Nephron progenitor cell (in vitro differentiated cells): ENCODE measurements around the gene EXOC4.

Experiments used
- DNase-seq: peaks from one replicate; pipeline ENCODE4 v3.0.0; 2021
- H3K27ac Mint-ChIP-seq: 2 replicates; pipeline ENCODE4 v1.8.0; 2021; ENCODE audit warnings: mild to moderate bottlenecking, moderate library complexity, mixed read lengths
- H3K27me3 Mint-ChIP-seq: 2 replicates; pipeline ENCODE4 v1.8.0; 2021; ENCODE audit warnings: mild to moderate bottlenecking, low read depth, mixed read lengths; ENCODE audit not compliant: poor library complexity
- H3K36me3 Mint-ChIP-seq: 2 replicates; pipeline ENCODE4 v1.8.0; 2021; ENCODE audit warnings: low read depth, mixed read lengths
- H3K4me1 Mint-ChIP-seq: 2 replicates; pipeline ENCODE4 v1.8.0; 2021; ENCODE audit warnings: mixed read lengths
- H3K4me3 Mint-ChIP-seq: 2 replicates; pipeline ENCODE4 v1.8.0; 2021; ENCODE audit warnings: mild to moderate bottlenecking, moderate library complexity, mixed read lengths
- H3K9me3 Mint-ChIP-seq: 2 replicates; pipeline ENCODE4 v1.8.0; 2021; ENCODE audit warnings: mild to moderate bottlenecking, moderate library complexity, mixed read lengths
- TF ChIP-seq, protein P1 (sequence below): fragments of 200-600 bp; sonication (generic); IDR thresholded peaks from 2 replicates; pipeline ENCODE4 v1.5.0; 2021; ENCODE audit warnings: antibody characterized with exemption

EXOC4 gene

DNA sequence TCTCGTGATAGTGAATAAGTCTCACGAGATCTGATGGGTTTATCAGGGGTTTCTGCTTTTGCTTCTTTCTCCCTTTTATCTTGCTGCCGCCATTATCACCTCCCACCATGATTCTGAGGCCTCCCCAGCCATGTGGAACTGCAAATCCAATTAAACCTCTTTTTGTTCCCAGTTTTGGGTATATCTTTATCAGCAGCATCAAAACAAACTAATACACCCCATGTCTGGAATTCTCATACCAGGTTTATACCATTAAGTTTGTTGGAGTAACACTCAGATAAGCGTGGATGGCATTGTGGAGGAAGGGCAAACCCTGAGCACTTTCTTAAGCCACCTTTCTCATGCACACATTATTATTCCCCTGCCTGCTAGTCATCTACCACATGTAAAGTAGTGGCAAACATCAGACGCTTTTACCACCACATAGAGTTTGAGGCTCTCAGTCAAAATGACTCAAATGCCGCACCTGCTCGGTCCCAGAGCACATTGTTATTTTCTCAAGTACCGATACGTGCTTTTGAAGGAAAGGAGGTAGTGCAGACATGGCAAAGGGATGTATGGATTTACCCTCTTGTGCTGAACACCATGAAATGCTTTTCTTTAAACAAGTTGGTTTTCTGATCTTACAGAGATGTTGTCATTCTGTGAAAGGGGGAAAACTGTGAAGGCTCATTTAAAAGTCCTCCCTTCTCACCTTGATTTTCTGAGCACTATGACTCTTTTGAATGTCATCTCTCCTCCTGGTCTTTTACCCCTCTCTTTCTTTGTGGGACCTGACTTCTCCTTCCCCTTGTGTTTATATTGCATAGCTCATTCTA is 429.7 kb downstream of the EXOC4 start:
- TF ChIP-seq, protein P1, sequence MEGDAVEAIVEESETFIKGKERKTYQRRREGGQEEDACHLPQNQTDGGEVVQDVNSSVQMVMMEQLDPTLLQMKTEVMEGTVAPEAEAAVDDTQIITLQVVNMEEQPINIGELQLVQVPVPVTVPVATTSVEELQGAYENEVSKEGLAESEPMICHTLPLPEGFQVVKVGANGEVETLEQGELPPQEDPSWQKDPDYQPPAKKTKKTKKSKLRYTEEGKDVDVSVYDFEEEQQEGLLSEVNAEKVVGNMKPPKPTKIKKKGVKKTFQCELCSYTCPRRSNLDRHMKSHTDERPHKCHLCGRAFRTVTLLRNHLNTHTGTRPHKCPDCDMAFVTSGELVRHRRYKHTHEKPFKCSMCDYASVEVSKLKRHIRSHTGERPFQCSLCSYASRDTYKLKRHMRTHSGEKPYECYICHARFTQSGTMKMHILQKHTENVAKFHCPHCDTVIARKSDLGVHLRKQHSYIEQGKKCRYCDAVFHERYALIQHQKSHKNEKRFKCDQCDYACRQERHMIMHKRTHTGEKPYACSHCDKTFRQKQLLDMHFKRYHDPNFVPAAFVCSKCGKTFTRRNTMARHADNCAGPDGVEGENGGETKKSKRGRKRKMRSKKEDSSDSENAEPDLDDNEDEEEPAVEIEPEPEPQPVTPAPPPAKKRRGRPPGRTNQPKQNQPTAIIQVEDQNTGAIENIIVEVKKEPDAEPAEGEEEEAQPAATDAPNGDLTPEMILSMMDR = no peak
- Mint-ChIP-seq H3K4me3 (no peak overlapping the region), H3K27me3 (no peaks in the 10 kb centered on the region), H3K27ac (peak overlapping the region; percentile 68), H3K4me1 (peaks cover 33% of the 10 kb centered on the region), H3K36me3 (no peaks in the 10 kb centered on the region), H3K9me3 (no peaks in the 10 kb centered on the region)
- no peak for DNase-seq

GRCh38 chr7:133683182-133683454 is 430.2 kb downstream of the EXOC4 start:
- no peak for DNase-seq
- no peaks in the 10 kb centered on the region for H3K36me3 Mint-ChIP-seq
- no peaks in the 10 kb centered on the region for H3K9me3 Mint-ChIP-seq
- no peaks in the 10 kb centered on the region for H3K27me3 Mint-ChIP-seq
- H3K4me3 Mint-ChIP-seq = no peak overlapping the region
- H3K27ac Mint-ChIP-seq = peak overlapping the region; percentile 68
- H3K4me1 Mint-ChIP-seq = peaks cover 35% of the 10 kb centered on the region
- TF ChIP-seq, protein P1 = no peak

GRCh38 chr7:133688483-133689239 is 435.8 kb downstream of the EXOC4 start:
- no peak for DNase-seq
- peak overlapping the region; percentile 50 for H3K27ac Mint-ChIP-seq
- H3K9me3 Mint-ChIP-seq = no peaks in the 10 kb centered on the region
- H3K27me3 Mint-ChIP-seq = no peaks in the 10 kb centered on the region
- peaks cover 29% of the 10 kb centered on the region for H3K4me1 Mint-ChIP-seq
- no peak overlapping the region for H3K4me3 Mint-ChIP-seq
- TF ChIP-seq, protein P1 = no peak
- H3K36me3 Mint-ChIP-seq = no peaks in the 10 kb centered on the region

GRCh38 chr7:133690740-133691139 is 437.9 kb downstream of the EXOC4 start:
- no peaks in the 10 kb centered on the region for H3K36me3 Mint-ChIP-seq
- H3K4me3 Mint-ChIP-seq = no peak overlapping the region
- no peak overlapping the region for H3K27ac Mint-ChIP-seq
- TF ChIP-seq, protein P1 = no peak
- DNase-seq = no peak
- no peaks in the 10 kb centered on the region for H3K9me3 Mint-ChIP-seq
- H3K27me3 Mint-ChIP-seq = peaks cover 4% of the 10 kb centered on the region
- H3K4me1 Mint-ChIP-seq = peaks cover 25% of the 10 kb centered on the region

- no peak overlapping the region for H3K4me3 Mint-ChIP-seq
- peaks cover 37% of the 10 kb centered on the region for H3K4me1 Mint-ChIP-seq
- H3K9me3 Mint-ChIP-seq = no peaks in the 10 kb centered on the region
- H3K27me3 Mint-ChIP-seq = peaks cover 4% of the 10 kb centered on the region
- H3K36me3 Mint-ChIP-seq = no peaks in the 10 kb centered on the region
- H3K27ac Mint-ChIP-seq = no peak overlapping the region
- DNase-seq = no peak
- TF ChIP-seq, protein P1 = no peak
Measured at GRCh38 chr7:133691727-133692610, 439.1 kb downstream of the EXOC4 start.
